K562 (cell line): ENCODE results near the gene BANF2. TPM values are rescaled to one million over a fixed set of nuclear protein-coding genes. Genes with fewer than 3 reads are reported as not detected.

Source experiments
- ATAC-seq: fragments of 200-7000 bp; cut with Tn5 transposase; 3 replicates; pipeline ENCODE4 v1.9.1; 2020; ENCODE audit warnings: moderate library complexity
- BruUV-seq: library from RNA; stranded (reverse); fragments of 400-500 nt; replicated peaks from 2 replicates; lab custom pipeline; 2021; lab: Mats Ljungman, UMichigan
- CTCF ChIA-PET: fragments of 300-600 bp; formaldehyde crosslinking; extraction: SDS; loops from one replicate; lab custom pipeline; 2021; ENCODE audit warnings: low intra/inter-chr PET ratio; lab: Yijun Ruan, JAX
- POLR2A ChIA-PET: fragments of 300-600, 350-650 bp; sonication (Branson Sonifier 250); formaldehyde crosslinking; extraction: SDS; loops from one replicate; lab custom pipeline; 2021; ENCODE audit warnings: antibody characterized with exemption, inconsistent platforms; lab: Yijun Ruan, JAX
- DNase-seq, 4 experiments: peaks; one replicate each; pipeline versions ENCODE4 v3.0.0 to v3.0.0-alpha.2; 2011 to 2018; ENCODE audit warnings: low spot score in 3 of 4, mixed read lengths in 3 of 4; ENCODE audit errors: extremely low read depth in 1 of 4
- FAIRE-seq: peaks from 2 replicates; lab custom pipeline; 2011; peaks lifted over from hg19 to GRCh38; lab: Jason Lieb, UNC
- H2AFZ ChIP-seq: 2 replicates; pipeline ENCODE4 v1.6.0; 2011; ENCODE audit warnings: low read depth, low read length, control low read depth, inconsistent platforms
- H3K27ac ChIP-seq: fragments of 200-600 bp; 3 replicates; pipeline ENCODE4 v1.8.0; 2011; ENCODE audit warnings: low read depth, mild to moderate bottlenecking, control low read depth, inconsistent platforms, low read length, moderate library complexity, mixed read lengths; ENCODE audit errors: extremely low read depth
- H3K27me3 ChIP-seq, 2 experiments: fragments of 300-600 bp in 1 of 2; 2 replicates in 1 of 2; 3 replicates in 1 of 2; pipeline versions ENCODE4 v1.6.0 to v1.8.0; 2011; ENCODE audit warnings: inconsistent platforms in 2 of 2, low read length in 2 of 2, mild to moderate bottlenecking in 1 of 2, mixed read lengths in 1 of 2, moderate library complexity in 1 of 2; ENCODE audit not compliant: control insufficient read depth in 2 of 2, insufficient read depth in 2 of 2
- H3K36me3 ChIP-seq: fragments of 300-600 bp; 3 replicates; pipeline ENCODE4 v1.8.0; 2011; ENCODE audit warnings: mild to moderate bottlenecking, low read length, inconsistent platforms; ENCODE audit not compliant: control insufficient read depth, insufficient read depth
- H3K4me1 ChIP-seq, 2 experiments: fragments of 200-600 bp in 1 of 2; replicated peaks in 1 of 2; 2 replicates in 1 of 2; 3 replicates in 1 of 2; pipeline versions ENCODE4 v1.5.1 to v1.8.0; 2011; ENCODE audit warnings: inconsistent platforms in 2 of 2, low read length in 2 of 2, mild to moderate bottlenecking in 1 of 2, mixed read lengths in 1 of 2, moderate library complexity in 1 of 2; ENCODE audit not compliant: control insufficient read depth in 2 of 2, insufficient read depth in 2 of 2
- H3K4me2 ChIP-seq: 2 replicates; pipeline ENCODE4 v1.6.1; 2011; ENCODE audit warnings: low read length, control low read depth, inconsistent platforms, mixed read lengths; ENCODE audit not compliant: insufficient read depth
- H3K4me3 ChIP-seq: fragments of 200-600 bp; sonication (generic), shearing (Covaris generic); 2 replicates; pipeline ENCODE4 v1.5.1; 2016; ENCODE audit warnings: control low read depth, inconsistent platforms
- H3K79me2 ChIP-seq: fragments of 200-600 bp; 3 replicates; pipeline ENCODE4 v1.8.0; 2011; ENCODE audit warnings: low read length, inconsistent platforms; ENCODE audit not compliant: control insufficient read depth, insufficient read depth
- H3K9ac ChIP-seq, 2 experiments: 2 replicates each; pipeline versions ENCODE4 v1.6.0 to v1.6.1; 2011; ENCODE audit warnings: low read depth in 2 of 2, low read length in 2 of 2, control low read depth in 1 of 2, inconsistent platforms in 1 of 2, mild to moderate bottlenecking in 1 of 2, mixed read lengths in 1 of 2; ENCODE audit not compliant: insufficient read depth in 1 of 2
- H3K9me1 ChIP-seq: one replicate; pipeline ENCODE4 v1.6.0; 2011; ENCODE audit warnings: inconsistent platforms, mild to moderate bottlenecking, low read length, moderate library complexity; ENCODE audit not compliant: control insufficient read depth, insufficient read depth
- H3K9me3 ChIP-seq: replicated peaks from 2 replicates; pipeline ENCODE4 v1.5.1; 2011; ENCODE audit warnings: low read depth, low read length, inconsistent platforms; ENCODE audit not compliant: control insufficient read depth, insufficient read depth
- H4K20me1 ChIP-seq: replicated peaks from 2 replicates; pipeline ENCODE4 v1.6.1; 2011; ENCODE audit warnings: low read length, inconsistent platforms, mixed read lengths; ENCODE audit not compliant: control insufficient read depth, insufficient read depth
- CREB1 ChIP-seq, 2 experiments: sonication (generic) in 1 of 2; formaldehyde crosslinking in 1 of 2; IDR thresholded peaks; 2 replicates each; pipeline versions ENCODE4 v1.6.1 to v1.8.0; 2012 to 2022; ENCODE audit warnings: inconsistent platforms in 1 of 2, mild to moderate bottlenecking in 1 of 2, missing genetic modification reagents in 1 of 2, moderate library complexity in 1 of 2
- FOSL1 ChIP-seq: fragments of 200-800 bp; sonication (Bioruptor generic); conservative IDR thresholded peaks from 2 replicates; pipeline ENCODE4 v1.6.1; 2016; ENCODE audit warnings: missing genetic modification characterization, missing compliant biosample characterization
- FOXA1 ChIP-seq: fragments of 450-650 bp; IDR thresholded peaks from 2 replicates; pipeline ENCODE4 v1.6.1; 2016; ENCODE audit warnings: mild to moderate bottlenecking, borderline replicate concordance
- HIVEP1 ChIP-seq: fragments of 250-450 bp; sonication (Bioruptor Pico); IDR thresholded peaks from 2 replicates; pipeline ENCODE4 v1.4.0; 2020; ENCODE audit warnings: mild to moderate bottlenecking
- KDM2B ChIP-seq: fragments of 250-450 bp; sonication (Bioruptor Pico); IDR thresholded peaks from 2 replicates; pipeline ENCODE4 v1.8.0; 2021; ENCODE audit warnings: mild to moderate bottlenecking, moderate library complexity
- NR4A1 ChIP-seq, 2 experiments: fragments of 250-450 bp in 1 of 2; fragments of 450-650 bp in 1 of 2; sonication (Bioruptor Pico) in 1 of 2; IDR thresholded peaks; 2 replicates each; pipeline versions ENCODE4 v1.4.0 to v1.6.1; 2016 to 2020; ENCODE audit warnings: mild to moderate bottlenecking in 2 of 2, missing compliant biosample characterization in 1 of 2, missing genetic modification characterization in 1 of 2, moderate library complexity in 1 of 2
- PHB ChIP-seq: fragments of 250-450 bp; sonication (Bioruptor Pico); IDR thresholded peaks from 2 replicates; pipeline ENCODE4 v1.5.0; 2021
- PRPF4 ChIP-seq: fragments of 200-400 bp; formaldehyde crosslinking; IDR thresholded peaks from one replicate; pipeline ENCODE4 v1.6.1; 2017; ENCODE audit warnings: low read length, low read depth, mild to moderate bottlenecking; ENCODE audit not compliant: insufficient read depth, poor library complexity, severe bottlenecking
- PTTG1 ChIP-seq: fragments of 450-650 bp; IDR thresholded peaks from 2 replicates; pipeline ENCODE4 v1.6.1; 2016; ENCODE audit warnings: low read depth, mild to moderate bottlenecking, missing genetic modification characterization, missing compliant biosample characterization
- RREB1 ChIP-seq: fragments of 250-450 bp; sonication (Bioruptor Pico); IDR thresholded peaks from 2 replicates; pipeline ENCODE4 v1.4.0; 2020
- SPI1 ChIP-seq: IDR thresholded peaks from 2 replicates; pipeline ENCODE4 v1.6.1; 2011; ENCODE audit warnings: low read depth, low read length, control low read depth, borderline replicate concordance
- ZNF143 ChIP-seq: sonication (generic); formaldehyde crosslinking; IDR thresholded peaks from 2 replicates; pipeline ENCODE4 v1.9.0; 2022; ENCODE audit warnings: mild to moderate bottlenecking, missing genetic modification reagents
- ZNF551 ChIP-seq: fragments of 250-450 bp; sonication (Bioruptor Pico); IDR thresholded peaks from 2 replicates; pipeline ENCODE4 v1.5.0; 2021; ENCODE audit warnings: mild to moderate bottlenecking, moderate library complexity
- WGBS: fragments of 100-300 bp; shearing (Covaris generic); methylation state at CpG from one replicate; pipeline ENCODE4 v1.1.6; 2016; ENCODE audit warnings: low coverage, mixed read lengths; ENCODE audit not compliant: insufficient coverage; ENCODE audit errors: missing lambda C conversion rate; 5-methylcytosine and 5-hydroxymethylcytosine counted together
- in situ Hi-C: fragments of 300-500 bp; cut with MboI; formaldehyde crosslinking; loops from 4 replicates; pipeline ENCODE4 v1.15.0; 2018; ENCODE audit warnings: inconsistent platforms, mixed read lengths
- intact Hi-C: fragments of 100-400 bp; cut with micrococcal nuclease; formaldehyde crosslinking; loops from 2 replicates; pipeline ENCODE4 v1.14.2; 2022
- polyA plus RNA-seq, 8 experiments: library from polyadenylated mRNA; depleted of rRNA in 4 of 8; stranded (reverse) in 5 of 8; unstranded in 3 of 8; fragments of >200 nt; fragmentation: Nextera tagmentation in 2 of 8; fragmentation: Illumina TruSeq in 1 of 8; extraction: Ambion mirVana in 2 of 8; extraction: Trizol in 1 of 8; gene quantifications; 2 replicates each; pipeline versions ENCODE4 v1.2.1 to v1.2.3, GENCODE V29; 2011 to 2014; ENCODE audit warnings: inconsistent platforms in 1 of 8, missing spikeins in 1 of 8
- total RNA-seq, 7 experiments: library from RNA; depleted of rRNA in 6 of 7; stranded (reverse); fragments of >200 nt in 6 of 7; fragmentation: Illumina TruSeq in 2 of 7; extraction: Trizol in 2 of 7; gene quantifications; 2 replicates each; pipeline versions ENCODE4 v1.2.1 to v1.2.3, GENCODE V29; 2011 to 2021; ENCODE audit warnings: low replicate concordance in 1 of 7
- TF ChIP-seq, protein P1 (sequence below): fragments of 250-450 bp; sonication (Bioruptor Pico); IDR thresholded peaks from 2 replicates; pipeline ENCODE4 v1.4.0; 2020

Gene BANF2
- total and polyA plus RNA-seq, 9 of the 15 experiments (the other 6 are each of a cell fraction or from before 2014, with no cell fraction given), result not detected

GRCh38 chr20:17697171-17697570, 2.6 kb upstream of the BANF2 start (continued):
- TF ChIP-seq CREB1 (IDR thresholded peaks at IDR 0.05) (no peak), CREB1 (CRISPR knock-in tag; IDR thresholded peaks at IDR 0.05) (no peak)

DNA sequence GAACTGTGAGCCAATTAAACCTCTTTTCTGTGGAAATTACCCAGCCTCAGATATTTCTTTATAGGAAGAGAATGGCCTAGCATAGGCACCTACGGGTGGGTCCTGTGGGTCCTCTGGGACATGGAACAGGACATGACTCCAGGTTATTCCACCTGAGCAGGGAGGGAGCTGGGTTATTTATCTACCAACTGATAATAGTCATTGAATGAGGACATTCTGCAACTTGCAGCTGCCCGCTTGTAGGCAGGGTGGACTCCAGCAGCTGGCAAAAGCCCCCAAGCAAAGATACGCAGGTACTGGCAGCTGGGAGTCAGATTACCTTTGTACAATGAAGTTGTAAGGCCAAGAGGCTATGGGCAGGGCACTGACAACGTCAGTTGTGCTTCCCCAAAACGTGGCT, 1.4 kb upstream of the BANF2 start:
- CTCF ChIA-PET, result no interaction called here
- Histone ChIP-seq H3K27ac (no peak overlapping the region), H3K9me1 (no peaks in the 10 kb centered on the region), H3K4me3 (no peak overlapping the region), H2AFZ (no peak overlapping the region), H3K4me1 (no peaks in the 10 kb centered on the region; a peak in 1 of 5 replicates), H3K9ac (no peak overlapping the region), H3K4me2 (no peak overlapping the region), H3K27me3 (peaks cover 2 to 52% of the 10 kb centered on the region in 2 experiments; a peak in 4 of 5 replicates), H4K20me1 (no peaks in the 10 kb centered on the region), H3K79me2 (no peaks in the 10 kb centered on the region), H3K36me3 (no peaks in the 10 kb centered on the region), H3K9me3 (no peaks in the 10 kb centered on the region)
- in situ Hi-C loops (no loop called here), intact Hi-C loops (no loop called here)
- 3% methylated on average over 5 of the region's 5 CpGs for WGBS
- no TSS peak for BruUV-seq
- FAIRE-seq (no peak), DNase-seq (no peak), ATAC-seq (no peak)
- POLR2A ChIA-PET, result interaction anchor here (1.0 kb wide), 1 partner anchor 15 kb away, joined by 3 read pairs; no protein-coding TSS in a partner anchor
- TF ChIP-seq RREB1 (CRISPR knock-in tag), result no peak
- TF ChIP-seq, protein P1, sequence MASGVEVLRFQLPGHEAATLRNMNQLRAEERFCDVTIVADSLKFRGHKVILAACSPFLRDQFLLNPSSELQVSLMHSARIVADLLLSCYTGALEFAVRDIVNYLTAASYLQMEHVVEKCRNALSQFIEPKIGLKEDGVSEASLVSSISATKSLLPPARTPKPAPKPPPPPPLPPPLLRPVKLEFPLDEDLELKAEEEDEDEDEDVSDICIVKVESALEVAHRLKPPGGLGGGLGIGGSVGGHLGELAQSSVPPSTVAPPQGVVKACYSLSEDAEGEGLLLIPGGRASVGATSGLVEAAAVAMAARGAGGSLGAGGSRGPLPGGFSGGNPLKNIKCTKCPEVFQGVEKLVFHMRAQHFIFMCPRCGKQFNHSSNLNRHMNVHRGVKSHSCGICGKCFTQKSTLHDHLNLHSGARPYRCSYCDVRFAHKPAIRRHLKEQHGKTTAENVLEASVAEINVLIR (CRISPR knock-in tag), result no peak
- TF ChIP-seq NR4A1 (CRISPR knock-in tag; IDR thresholded peaks at IDR 0.05), result no peak
- TF ChIP-seq NR4A1 (tag; IDR thresholded peaks at IDR 0.05), result no peak
- no peak for TF ChIP-seq FOSL1
- TF ChIP-seq HIVEP1, result no peak
- TF ChIP-seq ZNF551 (CRISPR knock-in tag), result no peak
- TF ChIP-seq PHB (CRISPR knock-in tag), result no peak
- no peak for TF ChIP-seq KDM2B (CRISPR knock-in tag)
- TF ChIP-seq FOXA1, result no peak
- TF ChIP-seq SPI1, result no peak
- no peak for TF ChIP-seq PTTG1 (tag)
- TF ChIP-seq ZNF143, result no peak
- TF ChIP-seq PRPF4, result no peak
